OCI-LY1 (cell line): Measurements from ENCODE around the gene SYNE2.

Experiments used
- CTCF ChIP-seq: fragments of 200-600 bp; sonication (generic), shearing (Covaris generic); IDR thresholded peaks from 2 replicates; pipeline ENCODE4 v1.5.1; 2017; ENCODE audit warnings: mild to moderate bottlenecking, antibody characterized with exemption, low read length, moderate library complexity, mixed read lengths
- EZH2 ChIP-seq: fragments of 200-600 bp; sonication (generic), shearing (Covaris generic); IDR thresholded peaks from 2 replicates; pipeline ENCODE4 v1.8.0; 2017; ENCODE audit warnings: borderline replicate concordance, mixed run types, mild to moderate bottlenecking, antibody characterized with exemption, low read length, moderate library complexity, mixed read lengths

DNA sequence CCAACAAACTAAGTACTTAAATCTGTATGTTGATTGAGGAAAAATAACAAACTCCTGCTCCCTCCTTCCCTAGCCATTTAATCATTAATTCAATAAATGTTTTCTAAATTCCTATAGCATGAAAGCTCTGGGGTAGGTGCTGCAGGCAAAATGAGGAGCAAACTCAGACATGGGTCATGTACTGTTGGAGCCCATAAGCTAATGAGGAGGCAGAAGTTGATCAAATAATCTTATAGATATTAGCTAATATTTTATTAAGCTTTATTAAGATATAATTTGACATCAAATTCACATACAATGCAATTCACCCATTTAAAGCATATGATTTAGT lies 70.6 kb downstream of the SYNE2 start:
- TF ChIP-seq CTCF = no peak
- TF ChIP-seq EZH2 = no peak
